GM03348 (cell line): ENCODE results near the gene TYSND1.
"Not testable (repeated sequence)": the region's sequence is repeated elsewhere in the genome, so short reads cannot be mapped to it uniquely, and the experiment has no call there.

Experiments
- DNase-seq: peaks from one replicate; pipeline ENCODE4 v3.0.0; 2012; ENCODE audit warnings: low spot score

TYSND1 gene

DNA sequence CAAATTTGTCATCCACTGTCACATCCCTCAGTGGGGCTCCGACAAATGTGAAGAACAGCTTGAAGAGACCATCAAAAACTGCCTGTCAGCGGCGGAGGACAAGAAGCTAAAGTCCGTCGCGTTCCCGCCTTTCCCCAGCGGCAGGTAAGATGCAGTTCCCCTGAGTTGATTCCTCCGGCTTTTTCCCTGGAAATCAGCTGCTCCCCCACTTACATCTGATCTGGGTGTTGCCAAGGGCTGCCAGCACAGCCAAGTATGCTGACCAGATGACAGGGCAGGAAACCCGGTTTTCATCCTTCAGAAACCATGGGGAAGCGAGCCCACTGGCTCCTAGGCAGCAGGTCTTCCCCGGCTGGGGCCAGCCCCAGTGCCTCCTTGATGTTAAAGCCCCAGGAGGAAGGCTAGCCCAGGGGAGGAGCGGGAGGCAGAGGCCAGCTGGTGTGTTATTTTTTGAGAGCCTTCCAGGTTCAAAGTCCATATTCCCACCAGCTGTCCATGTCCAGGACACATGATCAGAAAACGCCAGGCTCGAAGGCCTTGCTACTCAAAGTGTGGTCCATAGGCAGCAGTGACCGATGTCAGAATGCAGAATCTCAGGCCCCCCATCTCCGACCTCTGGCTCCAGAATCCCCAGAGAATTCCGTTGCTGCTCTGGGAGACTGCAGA, 37.3 kb downstream of the TYSND1 start:
- no peak for DNase-seq

- DNase-seq, result peak; percentile 38
Measured at GRCh38 chr10:70106958-70107791, 39.3 kb downstream of the TYSND1 start.

DNA sequence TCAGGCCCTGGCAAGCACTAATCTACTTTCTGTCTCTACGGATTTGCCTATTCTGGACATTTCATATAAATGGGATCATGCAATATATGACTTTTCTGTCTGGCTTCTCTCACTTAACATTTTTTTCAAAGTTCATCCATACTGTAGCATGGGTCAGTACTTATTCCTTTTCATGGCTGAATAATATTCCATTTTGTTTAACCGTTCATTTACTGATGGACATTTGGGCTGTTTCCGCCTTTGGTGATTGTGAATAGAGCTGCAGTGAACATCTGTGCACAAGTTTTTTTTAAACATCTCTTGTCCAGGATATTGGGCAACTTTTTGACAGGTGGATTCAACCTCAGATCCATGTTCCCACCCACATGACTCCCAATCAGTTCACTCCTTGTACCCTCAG, 44.8 kb downstream of the TYSND1 start:
- no peak for DNase-seq

DNA sequence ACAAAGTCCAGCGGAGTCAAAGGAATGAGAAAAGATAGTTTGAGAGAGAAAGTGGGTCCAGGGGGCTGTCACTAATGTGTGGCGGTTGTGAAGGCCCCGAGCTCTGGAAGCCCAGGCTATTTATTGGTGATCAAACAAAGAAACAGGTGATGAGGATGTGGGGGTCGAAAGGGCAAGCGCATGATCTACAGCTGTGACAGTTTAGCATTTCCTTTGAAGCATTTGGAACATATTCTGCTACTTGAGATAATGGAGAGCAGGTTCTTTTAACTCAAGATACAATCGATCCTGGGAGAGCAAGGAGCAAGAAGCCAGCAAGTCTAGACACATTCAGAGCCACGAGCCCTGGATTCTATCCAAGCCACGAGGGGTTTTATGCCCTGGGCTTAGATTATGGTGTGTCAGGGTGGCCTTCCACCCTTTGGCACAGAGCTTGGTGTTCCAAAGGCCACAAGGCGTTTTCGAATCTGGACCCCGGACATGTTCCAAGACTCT, 45.4 kb downstream of the TYSND1 start:
- not testable (repeated sequence) for DNase-seq

- no peak for DNase-seq
Measured at GRCh38 chr10:70098271-70098670, 48.2 kb downstream of the TYSND1 start.

DNA sequence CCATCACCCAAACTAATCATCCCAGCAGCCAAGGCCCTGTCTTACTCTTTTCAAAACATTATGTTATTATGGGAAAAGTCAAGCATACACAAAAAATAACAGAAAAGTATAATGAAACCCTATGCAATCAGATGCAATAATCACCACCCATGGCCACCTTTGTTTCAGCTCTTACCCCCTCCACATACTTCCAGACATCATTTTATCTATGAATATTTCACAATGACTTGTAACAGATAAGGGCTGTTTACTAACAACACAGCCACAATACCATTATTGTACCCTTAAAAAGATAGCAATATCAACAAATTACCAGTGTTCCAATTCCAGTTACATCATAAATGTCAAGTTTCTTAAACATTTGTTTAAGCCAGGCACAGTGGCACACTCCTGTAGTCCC, 49.0 kb downstream of the TYSND1 start:
- no peak for DNase-seq

GRCh38 chr10:70096705-70097420, 49.6 kb downstream of the TYSND1 start:
- no peak for DNase-seq

GRCh38 chr10:70096016-70096704, 50.3 kb downstream of the TYSND1 start:
- DNase-seq, result no peak

DNA sequence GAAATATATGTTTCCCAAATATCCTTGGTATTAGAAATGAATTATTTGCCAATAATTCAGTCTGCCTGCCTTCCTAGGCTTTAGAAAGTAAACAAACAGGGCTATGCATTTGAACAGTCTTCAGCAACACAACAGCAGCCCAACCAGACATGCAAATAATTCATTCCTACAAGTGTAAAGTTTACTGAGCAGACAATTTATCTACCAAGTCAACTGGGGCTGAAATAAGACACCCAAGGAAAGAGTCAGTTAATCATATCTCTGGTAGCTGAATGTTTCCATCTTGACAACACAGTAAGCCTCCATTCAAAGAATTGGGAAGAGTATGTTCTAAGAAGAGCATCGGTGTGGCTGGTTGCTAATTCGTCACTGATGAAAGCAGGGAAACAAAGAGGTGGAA, 52.2 kb downstream of the TYSND1 start:
- no peak for DNase-seq

- no peak for DNase-seq
Measured at GRCh38 chr10:70093335-70093944, 53.1 kb downstream of the TYSND1 start.

- DNase-seq, result no peak
Measured at GRCh38 chr10:70092389-70092718, 54.1 kb downstream of the TYSND1 start.

DNA sequence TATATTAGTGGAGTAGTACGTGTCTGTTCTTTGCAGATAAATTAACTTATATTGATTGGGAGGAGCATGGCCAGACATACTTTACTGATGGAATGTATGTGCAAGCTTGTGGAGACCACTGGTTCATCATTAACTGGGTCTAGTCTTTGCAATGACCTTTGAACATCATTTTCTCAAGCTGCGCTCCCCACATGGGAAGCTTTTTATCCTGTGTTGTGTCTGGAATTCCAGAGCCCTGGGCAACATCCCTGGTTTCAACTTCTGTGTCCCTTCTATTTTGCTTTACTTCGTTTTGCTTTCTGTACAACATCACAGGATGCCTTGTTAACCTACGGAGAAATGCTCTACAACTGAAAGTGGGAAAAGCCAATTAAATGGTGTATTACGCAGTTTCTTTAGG, 55.5 kb downstream of the TYSND1 start:
- no peak for DNase-seq

DNA sequence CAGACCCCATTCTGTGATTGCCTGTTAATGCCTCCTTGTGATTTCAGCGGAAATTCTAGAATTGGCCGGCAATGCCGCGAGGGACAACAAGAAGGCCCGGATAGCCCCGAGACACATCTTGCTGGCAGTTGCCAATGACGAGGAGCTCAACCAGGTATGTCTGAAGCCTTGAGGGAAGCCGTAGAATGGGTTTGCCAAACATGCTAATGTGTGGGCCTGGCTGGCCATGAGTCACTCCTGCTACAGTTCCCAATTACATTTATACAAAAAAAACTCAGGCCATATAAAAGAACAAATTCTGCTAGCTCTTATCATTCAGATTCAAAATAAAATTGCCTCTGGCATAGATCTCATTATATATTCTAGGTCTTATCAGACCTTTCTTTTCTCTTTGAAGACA, 56.5 kb downstream of the TYSND1 start:
- no peak for DNase-seq

GRCh38 chr10:70088308-70088698, 58.2 kb downstream of the TYSND1 start:
- DNase-seq, result no peak
